Heart left ventricle (tissue), 16 donors: ENCODE measurements around the gene ALDOC. TPM values are rescaled to one million over a fixed set of nuclear protein-coding genes. Genes with fewer than 3 reads are reported as not detected.

ENCODE experiments used
- ATAC-seq, 4 donors: fragments of 200-7000 bp; cut with Tn5 transposase; one replicate each; pipeline ENCODE4 v1.9.1; 2020 to 2022; ENCODE audit warnings: moderate library complexity in 4 of 4, mild to moderate bottlenecking in 3 of 4, moderate number of reproducible peaks in 1 of 4
- DNase-seq, 5 donors: peaks; one replicate each; pipeline ENCODE4 v3.0.0-alpha.2; 2020
- H3K27ac ChIP-seq, 12 donors: fragments of 200-600 bp; sonication (generic) in 4 of 12; one replicate each; pipeline versions ENCODE4 v1.5.0 to v1.8.0; 2016 to 2022; ENCODE audit warnings: mild to moderate bottlenecking in 2 of 12
- H3K27me3 ChIP-seq, 9 donors: fragments of 200-600 bp; sonication (generic) in 2 of 9; one replicate each; pipeline versions ENCODE4 v1.5.1 to v1.8.0; 2016 to 2022; ENCODE audit warnings: mild to moderate bottlenecking in 3 of 9
- H3K36me3 ChIP-seq, 9 donors: fragments of 200-600 bp; sonication (generic) in 2 of 9; one replicate each; pipeline versions ENCODE4 v1.5.0 to v1.8.0; 2018 to 2022; ENCODE audit warnings: mild to moderate bottlenecking in 2 of 9
- H3K4me1 ChIP-seq, 12 donors: fragments of 200-600 bp; sonication (generic) in 4 of 12; one replicate each; pipeline versions ENCODE4 v1.5.0 to v1.8.0; 2016 to 2022; ENCODE audit warnings: mild to moderate bottlenecking in 3 of 12
- H3K4me3 ChIP-seq, 12 donors: fragments of 200-600 bp; sonication (generic) in 4 of 12; one replicate each; pipeline versions ENCODE4 v1.5.0 to v1.8.0; 2017 to 2022; ENCODE audit warnings: mild to moderate bottlenecking in 9 of 12, moderate library complexity in 4 of 12
- H3K9me3 ChIP-seq, 12 donors: fragments of 200-600 bp; sonication (generic) in 4 of 12; one replicate each; pipeline versions ENCODE4 v1.5.0 to v1.8.0; 2016 to 2022; ENCODE audit warnings: mild to moderate bottlenecking in 1 of 12
- CTCF ChIP-seq, 12 donors: fragments of 200-600 bp; sonication (generic) in 4 of 12; IDR thresholded peaks; one replicate each; pipeline versions ENCODE4 v1.5.0 to v1.8.0; 2018 to 2022; ENCODE audit warnings: antibody characterized with exemption in 12 of 12, mild to moderate bottlenecking in 5 of 12
- POLR2A ChIP-seq, 2 donors: fragments of 450-650 bp; IDR thresholded peaks; one replicate each; pipeline ENCODE4 v1.6.1; 2017; ENCODE audit warnings: antibody characterized with exemption in 2 of 2, mild to moderate bottlenecking in 2 of 2, moderate library complexity in 2 of 2
- WGBS, 4 donors: extraction: QIAGEN DNeasy Blood & Tissue Kit in 2 of 4; methylation state at CpG; one replicate each; pipeline versions ENCODE4 v1.1.5 to v1.1.7; 2013 to 2018; 5-methylcytosine and 5-hydroxymethylcytosine counted together
- intact Hi-C, 10 donors: fragments of 100-400 bp; cut with DNase I; formaldehyde crosslinking; loops; one replicate each; pipeline versions ENCODE4 v1.11.1 to v1.14.2; 2022
- polyA plus RNA-seq, 2 donors: library from polyadenylated mRNA; stranded (reverse); fragments of 200-250 nt; gene quantifications; one replicate each; pipeline ENCODE4 v1.2.3, GENCODE V29; 2013
- total RNA-seq, 9 donors: library from RNA; depleted of rRNA in 2 of 9; stranded (reverse); fragments of >200 nt in 2 of 9; fragmentation: NEBNext Ultra II Directional in 3 of 9; extraction: Animal tissue kit (Norgen Biotek cat#: 25700) in 3 of 9; gene quantifications; one replicate each; pipeline versions ENCODE4 v1.1.0 to v1.2.4, GENCODE V29; 2016 to 2023
- donor health status: ischemic (EF 13 %, LVEDD 7.1; RV severe dilation, severe dysfunction).
- donor health status: healthy with polysubstance abuse.
- donor health status: DM: no; HTN: yes; CAD: no.
- donor health status: DM: no; HTN: no; CAD: no.
- donor health status: ischemic (EF 25% LVEDD 6.9; RV normal size, moderate dysfunction).
- donor health status: ischemic (EF 25% LVEDD 5.7; RV mildly dilated, moderate dysfunction).
- donor health status: healthy.
- donor health status: DM: yes; HTN: yes; CAD: no.
- donor health status: ischemic (EF 35%, LVEDD 5.7; RV mildly dilated, moderate dysfunction).
- donor health status: nonischemic (EF 11% LVEDD 7.7; RV severe dilation, severe dysfunction).
- donor health status: DM: yes; HTN: yes; CAD: no.
- donor health status: PGD.
- donor health status: ischemic (EF 29% LVEDD 5.4; RV normal size, mild dysfunction).
- donor health status: nonischemic (EF 23%, LVEDD 6.1; RV moderate dilation, normal function).

Gene ALDOC
- total and polyA plus RNA-seq, 11 donors: 154 to 677 (median 221) TPM

- DNase-seq: no peak
- H3K9me3 ChIP-seq: no peaks in the 10 kb centered on the region
- H3K36me3 ChIP-seq: no peaks in the 10 kb centered on the region
- no peak overlapping the region for H3K27ac ChIP-seq
- no peaks in the 10 kb centered on the region for H3K4me1 ChIP-seq
- intact Hi-C loops: no loop called here
- peaks cover 0 to 6% (median 0%) of the 10 kb centered on the region in 9 donors for H3K27me3 ChIP-seq
- no peak for TF ChIP-seq CTCF (IDR thresholded peaks at IDR 0.05)
- TF ChIP-seq POLR2A (IDR thresholded peaks at IDR 0.05): no peak
- WGBS, 4 donors: 90 to 97% (median 95%) methylated on average over 2 of the region's 2 CpGs
- H3K4me3 ChIP-seq: no peak overlapping the region
- no peak for ATAC-seq
These were observed 48.8 kb downstream of the ALDOC start for GRCh38 chr17:28527859-28528258.

GRCh38 chr17:28527181-28527681 is 49.5 kb downstream of the ALDOC start:
- H3K36me3 ChIP-seq: no peaks in the 10 kb centered on the region
- no peak for TF ChIP-seq CTCF (IDR thresholded peaks at IDR 0.05)
- TF ChIP-seq POLR2A (IDR thresholded peaks at IDR 0.05): no peak
- no peaks in the 10 kb centered on the region for H3K9me3 ChIP-seq
- no peaks in the 10 kb centered on the region for H3K4me1 ChIP-seq
- 91 to 100% (median 94%) methylated on average over 2 of the region's 2 CpGs for WGBS, 4 donors
- no peak overlapping the region for H3K27ac ChIP-seq
- no peak overlapping the region for H3K4me3 ChIP-seq
- DNase-seq: no peak
- ATAC-seq: no peak
- H3K27me3 ChIP-seq: peaks cover 0 to 6% (median 0%) of the 10 kb centered on the region in 9 donors
- intact Hi-C loops: no loop called here

DNA sequence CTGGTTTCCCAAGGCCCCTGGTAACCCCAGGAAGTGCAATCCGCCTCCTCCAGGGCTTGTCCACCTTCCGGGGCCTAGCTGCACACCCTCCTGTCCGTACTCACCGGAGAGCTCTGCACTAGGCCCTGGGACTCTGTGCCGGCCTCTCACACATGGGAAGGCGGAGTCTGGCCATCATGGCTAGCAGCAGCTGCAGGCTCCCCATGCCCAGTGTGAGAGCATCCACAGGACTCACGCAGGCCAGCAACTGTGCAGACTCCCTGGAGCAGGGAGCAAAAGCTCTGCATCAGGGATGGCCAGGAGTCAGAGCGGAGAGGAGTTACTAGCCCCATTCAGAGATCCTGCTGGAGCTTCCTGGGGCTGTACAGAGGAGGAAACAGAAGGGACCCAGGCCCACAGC is 50.3 kb downstream of the ALDOC start:
- Histone ChIP-seq H3K36me3 (no peaks in the 10 kb centered on the region), H3K9me3 (no peaks in the 10 kb centered on the region), H3K4me3 (no peak overlapping the region), H3K4me1 (no peaks in the 10 kb centered on the region), H3K27me3 (peaks cover 0 to 5% (median 0%) of the 10 kb centered on the region in 9 donors), H3K27ac (no peak overlapping the region)
- WGBS, 4 donors: 73 to 91% (median 77%) methylated on average over 7 to 8 of the region's 8 CpGs
- no peak for TF ChIP-seq POLR2A (IDR thresholded peaks at IDR 0.05)
- TF ChIP-seq CTCF (IDR thresholded peaks at IDR 0.05): no peak
- DNase-seq: no peak
- no peak for ATAC-seq
- intact Hi-C loops: no loop called here

DNA sequence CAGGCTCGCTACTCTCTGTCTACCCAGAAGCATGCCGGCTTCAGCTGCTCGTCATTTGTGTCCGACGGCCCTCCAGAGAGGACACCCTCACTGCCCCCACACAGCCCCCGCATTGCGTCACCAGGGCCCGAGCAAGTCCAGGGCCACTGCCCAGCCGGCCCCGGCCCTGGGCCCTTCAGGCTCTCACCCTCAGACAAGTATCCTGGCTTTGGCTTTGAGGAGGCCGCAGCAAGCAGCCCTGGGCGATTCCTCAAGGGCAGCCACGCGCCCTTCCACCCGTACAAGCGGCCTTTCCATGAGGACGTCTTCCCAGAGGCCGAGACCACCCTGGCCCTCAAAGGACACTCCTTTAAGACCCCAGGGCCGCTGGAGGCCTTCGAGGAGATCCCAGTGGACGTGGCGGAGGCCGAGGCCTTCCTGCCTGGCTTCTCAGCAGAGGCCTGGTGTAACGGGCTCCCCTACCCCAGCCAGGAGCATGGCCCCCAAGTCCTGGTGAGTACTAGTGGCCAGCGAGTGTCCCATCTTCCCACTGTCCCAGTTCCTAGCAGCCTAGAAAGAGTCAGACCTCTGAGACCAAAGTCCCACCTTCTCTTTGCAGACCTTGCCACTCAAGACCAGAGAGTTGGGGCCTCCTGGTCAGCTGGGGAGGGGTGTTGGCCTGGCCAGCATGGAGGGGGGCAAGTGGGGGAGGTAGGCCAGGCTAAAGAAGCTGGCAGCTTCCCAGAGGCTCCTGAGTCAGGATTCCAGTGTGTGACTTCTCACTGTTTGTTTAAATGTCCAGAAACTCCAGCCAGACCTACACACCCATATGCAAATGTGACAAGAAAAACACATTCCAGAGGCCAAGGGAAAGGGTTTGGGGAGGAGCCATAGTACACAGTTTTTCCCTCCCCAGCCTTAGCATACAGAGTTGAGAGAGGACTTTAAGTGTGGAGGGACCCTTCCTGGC is 51.9 kb downstream of the ALDOC start:
- ATAC-seq: no peak
- H3K9me3 ChIP-seq: no peaks in the 10 kb centered on the region
- intact Hi-C loops: no loop called here

More for the DNA sequence above, 51.9 kb downstream of the ALDOC start:
- no peak overlapping the region for H3K4me3 ChIP-seq
- no peak overlapping the region for H3K27ac ChIP-seq
- H3K4me1 ChIP-seq: no peaks in the 10 kb centered on the region
- 88 to 94% (median 90%) methylated on average over 16 to 25 of the region's 25 CpGs for WGBS, 4 donors
- peaks cover 0 to 5% (median 0%) of the 10 kb centered on the region in 9 donors for H3K27me3 ChIP-seq
- DNase-seq: peak in 1 of 5 donors; percentile 57
- TF ChIP-seq POLR2A (IDR thresholded peaks at IDR 0.05) (no peak), CTCF (IDR thresholded peaks at IDR 0.05) (no peak)
- H3K36me3 ChIP-seq: no peaks in the 10 kb centered on the region
